ENCODE results near the gene TUBB4B. TPM values are rescaled to one million over a fixed set of nuclear protein-coding genes. Genes with fewer than 3 reads are reported as not detected.

The TUBB4B gene
- total RNA-seq, 1 donor from 2014 or later: 208 TPM

Other genes with a start within 250 kb of the TUBB4B start
- gene PAXX, start 248.9 kb upstream of the TUBB4B start, total RNA-seq: 45.1 TPM
- 49.3 TPM for gene CLIC3, start 244.7 kb upstream of the TUBB4B start, total RNA-seq
- 45.0 TPM for gene ABCA2, start 213.1 kb upstream of the TUBB4B start, total RNA-seq
- 1.1 TPM for gene FUT7, start 209.2 kb upstream of the TUBB4B start, total RNA-seq
- 124 TPM for gene NPDC1, start 195.1 kb upstream of the TUBB4B start, total RNA-seq
- gene ENTPD2, start 187.2 kb upstream of the TUBB4B start, total RNA-seq: 0.62 TPM
- 0.86 TPM for gene SAPCD2, start 170.7 kb upstream of the TUBB4B start, total RNA-seq
- 29.7 TPM for gene UAP1L1, start 163.8 kb upstream of the TUBB4B start, total RNA-seq
- 41.9 TPM for gene MAN1B1, start 154.3 kb upstream of the TUBB4B start, total RNA-seq
- gene DPP7, start 126.6 kb upstream of the TUBB4B start, total RNA-seq: 190 TPM
- gene GRIN1, start 102.1 kb upstream of the TUBB4B start, total RNA-seq: 0.92 TPM
- gene LRRC26, start 71.2 kb upstream of the TUBB4B start, total RNA-seq: 1.0 TPM
- not detected for gene TMEM210, start 69.2 kb upstream of the TUBB4B start, total RNA-seq
- 58.2 TPM for gene ANAPC2, start 52.7 kb upstream of the TUBB4B start, total RNA-seq
- 57.6 TPM for gene SSNA1, start 52.6 kb upstream of the TUBB4B start, total RNA-seq
- gene TPRN, start 40.5 kb upstream of the TUBB4B start, total RNA-seq: 17.8 TPM
- gene TMEM203, start 35.6 kb upstream of the TUBB4B start, total RNA-seq: 26.6 TPM
- 15.6 TPM for gene NDOR1, start 35.6 kb upstream of the TUBB4B start, total RNA-seq
- 5.8 TPM for gene RNF208, start 19.0 kb upstream of the TUBB4B start, total RNA-seq
- 0.59 TPM for gene CYSRT1, start 16.1 kb upstream of the TUBB4B start, total RNA-seq
- gene RNF224, start 13.8 kb upstream of the TUBB4B start, total RNA-seq: 0.21 TPM
- gene SLC34A3, start 10.4 kb upstream of the TUBB4B start, total RNA-seq: not detected
- gene STPG3, start 10.0 kb downstream of the TUBB4B start, total RNA-seq: 0.38 TPM
- 44.7 TPM for gene NELFB, start 14.0 kb downstream of the TUBB4B start, total RNA-seq
- gene TOR4A, start 36.4 kb downstream of the TUBB4B start, total RNA-seq: 27.2 TPM
- 6.5 TPM for gene NRARP, start 61.0 kb downstream of the TUBB4B start, total RNA-seq
- 25.2 TPM for gene EXD3, start 181.9 kb downstream of the TUBB4B start, total RNA-seq
- 6.9 TPM for gene NOXA1, start 182.1 kb downstream of the TUBB4B start, total RNA-seq
- gene ENTPD8, start 200.1 kb downstream of the TUBB4B start, total RNA-seq: 0.15 TPM
- gene NSMF, start 218.0 kb downstream of the TUBB4B start, total RNA-seq: 20.7 TPM